Body of pancreas (tissue), 4 donors: ENCODE results near the gene OR2A1.
"Not testable (repeated sequence)": the region's sequence is repeated elsewhere in the genome, so short reads cannot be mapped to it uniquely, and the experiment has no call there.

Experiments
- POLR2A ChIP-seq, 3 donors: fragments of 450-650 bp; IDR thresholded peaks; one replicate each; pipeline ENCODE4 v1.6.1; 2016; ENCODE audit warnings: antibody characterized with exemption in 3 of 3, mild to moderate bottlenecking in 2 of 3
- TF ChIP-seq, protein P1 (sequence below), 7 experiments: fragments of 450-650 bp in 4 of 7; fragments of 200-600 bp in 3 of 7; sonication (generic) in 3 of 7; IDR thresholded peaks; one replicate each; pipeline ENCODE4 v1.5.1; 2016 to 2019; ENCODE audit warnings: antibody characterized with exemption in 7 of 7

- not testable (repeated sequence) for TF ChIP-seq POLR2A (IDR thresholded peaks at IDR 0.05)
- TF ChIP-seq, protein P1, sequence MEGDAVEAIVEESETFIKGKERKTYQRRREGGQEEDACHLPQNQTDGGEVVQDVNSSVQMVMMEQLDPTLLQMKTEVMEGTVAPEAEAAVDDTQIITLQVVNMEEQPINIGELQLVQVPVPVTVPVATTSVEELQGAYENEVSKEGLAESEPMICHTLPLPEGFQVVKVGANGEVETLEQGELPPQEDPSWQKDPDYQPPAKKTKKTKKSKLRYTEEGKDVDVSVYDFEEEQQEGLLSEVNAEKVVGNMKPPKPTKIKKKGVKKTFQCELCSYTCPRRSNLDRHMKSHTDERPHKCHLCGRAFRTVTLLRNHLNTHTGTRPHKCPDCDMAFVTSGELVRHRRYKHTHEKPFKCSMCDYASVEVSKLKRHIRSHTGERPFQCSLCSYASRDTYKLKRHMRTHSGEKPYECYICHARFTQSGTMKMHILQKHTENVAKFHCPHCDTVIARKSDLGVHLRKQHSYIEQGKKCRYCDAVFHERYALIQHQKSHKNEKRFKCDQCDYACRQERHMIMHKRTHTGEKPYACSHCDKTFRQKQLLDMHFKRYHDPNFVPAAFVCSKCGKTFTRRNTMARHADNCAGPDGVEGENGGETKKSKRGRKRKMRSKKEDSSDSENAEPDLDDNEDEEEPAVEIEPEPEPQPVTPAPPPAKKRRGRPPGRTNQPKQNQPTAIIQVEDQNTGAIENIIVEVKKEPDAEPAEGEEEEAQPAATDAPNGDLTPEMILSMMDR (IDR thresholded peaks at IDR 0.05), result not testable (repeated sequence)
These were observed 30.2 kb upstream of the OR2A1 start for GRCh38 chr7:144281981-144282380.
